ENCODE measurements around the gene CD180.
A peak's percentile ranks its signal among the peaks of the same experiment; 100 is the strongest.

Gene CD180

DNA sequence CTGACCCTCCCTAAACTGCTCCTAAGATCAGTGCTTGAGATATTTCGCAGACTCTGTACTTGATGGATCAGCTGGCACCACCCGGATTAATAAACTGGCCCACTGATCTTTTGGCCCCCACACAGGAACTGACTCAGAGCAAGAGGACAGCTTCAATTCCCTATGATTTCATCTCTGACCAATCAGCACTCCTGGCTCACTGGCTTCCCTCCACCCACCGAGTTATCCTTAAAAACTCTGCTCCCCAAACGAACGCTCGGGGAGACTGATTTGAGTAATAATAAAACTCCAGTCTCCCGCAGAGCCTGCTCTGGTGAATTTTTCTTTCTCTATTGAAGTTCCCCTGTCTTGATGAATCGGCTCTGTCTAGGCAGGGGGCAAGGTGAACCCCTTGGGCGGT is 36.5 kb upstream of the CD180 start:
- no peak overlapping the region for H3K9ac ChIP-seq (ENCODE audit: low read length)
- no peaks in the 10 kb centered on the region for H3K4me1 ChIP-seq (ENCODE audit: low read length)
- no peaks in the 10 kb centered on the region for H3K27me3 ChIP-seq (replicated peaks; ENCODE audit: insufficient read depth, low read length)
- no peaks in the 10 kb centered on the region for H3K9me2 ChIP-seq (replicated peaks; ENCODE audit: insufficient read depth, low read length)
- H2AFZ ChIP-seq (ENCODE audit: low read length) = no peak overlapping the region
- H3K4me3 ChIP-seq (ENCODE audit: low read length) = no peak overlapping the region
- H3K36me3 ChIP-seq (replicated peaks; ENCODE audit: insufficient read depth, low read length) = no peaks in the 10 kb centered on the region
- H3F3A ChIP-seq (ENCODE audit: insufficient read depth, low read length) = no peaks in the 10 kb centered on the region
- H3K79me2 ChIP-seq (ENCODE audit: low read length) = no peaks in the 10 kb centered on the region
- no peaks in the 10 kb centered on the region for H3K9me3 ChIP-seq (replicated peaks; ENCODE audit: insufficient read depth, low read length)
- no peaks in the 10 kb centered on the region for H4K20me1 ChIP-seq (ENCODE audit: insufficient read depth, low read length)
- no peak for DNase-seq
- H3K4me2 ChIP-seq (ENCODE audit: low read depth, low read length) = no peak overlapping the region
- H3K27ac ChIP-seq (ENCODE audit: low read length) = no peak overlapping the region
- TF ChIP-seq, protein P1, sequence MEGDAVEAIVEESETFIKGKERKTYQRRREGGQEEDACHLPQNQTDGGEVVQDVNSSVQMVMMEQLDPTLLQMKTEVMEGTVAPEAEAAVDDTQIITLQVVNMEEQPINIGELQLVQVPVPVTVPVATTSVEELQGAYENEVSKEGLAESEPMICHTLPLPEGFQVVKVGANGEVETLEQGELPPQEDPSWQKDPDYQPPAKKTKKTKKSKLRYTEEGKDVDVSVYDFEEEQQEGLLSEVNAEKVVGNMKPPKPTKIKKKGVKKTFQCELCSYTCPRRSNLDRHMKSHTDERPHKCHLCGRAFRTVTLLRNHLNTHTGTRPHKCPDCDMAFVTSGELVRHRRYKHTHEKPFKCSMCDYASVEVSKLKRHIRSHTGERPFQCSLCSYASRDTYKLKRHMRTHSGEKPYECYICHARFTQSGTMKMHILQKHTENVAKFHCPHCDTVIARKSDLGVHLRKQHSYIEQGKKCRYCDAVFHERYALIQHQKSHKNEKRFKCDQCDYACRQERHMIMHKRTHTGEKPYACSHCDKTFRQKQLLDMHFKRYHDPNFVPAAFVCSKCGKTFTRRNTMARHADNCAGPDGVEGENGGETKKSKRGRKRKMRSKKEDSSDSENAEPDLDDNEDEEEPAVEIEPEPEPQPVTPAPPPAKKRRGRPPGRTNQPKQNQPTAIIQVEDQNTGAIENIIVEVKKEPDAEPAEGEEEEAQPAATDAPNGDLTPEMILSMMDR (IDR thresholded peaks at IDR 0.05; ENCODE audit: low read length) = no peak
- no peak for TF ChIP-seq EZH2phosphoT487 (IDR thresholded peaks at IDR 0.05; ENCODE audit: low read length)
- TF ChIP-seq EZH2 (optimal IDR thresholded peaks at IDR 0.05; ENCODE audit: low read depth, low read length) = no peak

GRCh38 chr5:67223211-67223610 is 26.6 kb upstream of the CD180 start:
- no peak for DNase-seq
- TF ChIP-seq, protein P1 (IDR thresholded peaks at IDR 0.05; ENCODE audit: low read length) = no peak
- TF ChIP-seq EZH2 (optimal IDR thresholded peaks at IDR 0.05; ENCODE audit: low read depth, low read length) = no peak
- no peak for TF ChIP-seq EZH2phosphoT487 (IDR thresholded peaks at IDR 0.05; ENCODE audit: low read length)
- Histone ChIP-seq H3F3A (ENCODE audit: insufficient read depth, low read length) (peaks cover 11% of the 10 kb centered on the region), H3K9ac (ENCODE audit: low read length) (no peak overlapping the region), H4K20me1 (ENCODE audit: insufficient read depth, low read length) (no peaks in the 10 kb centered on the region), H3K79me2 (ENCODE audit: low read length) (no peaks in the 10 kb centered on the region), H3K36me3 (replicated peaks; ENCODE audit: insufficient read depth, low read length) (no peaks in the 10 kb centered on the region), H3K9me2 (replicated peaks; ENCODE audit: insufficient read depth, low read length) (no peaks in the 10 kb centered on the region), H3K9me3 (replicated peaks; ENCODE audit: insufficient read depth, low read length) (no peaks in the 10 kb centered on the region), H3K27me3 (replicated peaks; ENCODE audit: insufficient read depth, low read length) (no peaks in the 10 kb centered on the region), H2AFZ (ENCODE audit: low read length) (no peak overlapping the region), H3K4me2 (ENCODE audit: low read depth, low read length) (no peak overlapping the region), H3K4me3 (ENCODE audit: low read length) (no peak overlapping the region), H3K4me1 (ENCODE audit: low read length) (peaks cover 14% of the 10 kb centered on the region), H3K27ac (ENCODE audit: low read length) (no peak overlapping the region)

GRCh38 chr5:67222243-67223025 is 25.8 kb upstream of the CD180 start:
- H3K9ac ChIP-seq (ENCODE audit: low read length) = no peak overlapping the region

More at GRCh38 chr5:67222243-67223025, 25.8 kb upstream of the CD180 start:
- TF ChIP-seq EZH2 (optimal IDR thresholded peaks at IDR 0.05; ENCODE audit: low read depth, low read length) = no peak
- TF ChIP-seq EZH2phosphoT487 (IDR thresholded peaks at IDR 0.05; ENCODE audit: low read length) = no peak
- TF ChIP-seq, protein P1 (IDR thresholded peaks at IDR 0.05; ENCODE audit: low read length) = no peak
- Histone ChIP-seq H3K9me2 (replicated peaks; ENCODE audit: insufficient read depth, low read length) (no peaks in the 10 kb centered on the region), H3K9me3 (replicated peaks; ENCODE audit: insufficient read depth, low read length) (no peaks in the 10 kb centered on the region), H2AFZ (ENCODE audit: low read length) (no peak overlapping the region), H4K20me1 (ENCODE audit: insufficient read depth, low read length) (no peaks in the 10 kb centered on the region), H3K4me2 (ENCODE audit: low read depth, low read length) (peak overlapping the region; percentile 27; the same call in 1 of the 2 replicates), H3K27me3 (replicated peaks; ENCODE audit: insufficient read depth, low read length) (no peaks in the 10 kb centered on the region), H3K79me2 (ENCODE audit: low read length) (no peaks in the 10 kb centered on the region), H3K36me3 (replicated peaks; ENCODE audit: insufficient read depth, low read length) (no peaks in the 10 kb centered on the region), H3K4me1 (ENCODE audit: low read length) (peaks cover 14% of the 10 kb centered on the region), H3F3A (ENCODE audit: insufficient read depth, low read length) (peaks cover 11% of the 10 kb centered on the region), H3K27ac (ENCODE audit: low read length) (peak overlapping the region; percentile 10; the same call in 1 of the 2 replicates), H3K4me3 (ENCODE audit: low read length) (no peak overlapping the region)
- no peak for DNase-seq

Data from MM.1S (cell line).